ENCODE results near the gene ELOB. TPM values are rescaled to one million over a fixed set of nuclear protein-coding genes. Genes with fewer than 3 reads are reported as not detected.

The ELOB gene
- total and polyA plus RNA-seq, 2 donors (not counting 1 experiment from before 2014, with no cell fraction given) = 124 to 436 TPM

DNA sequence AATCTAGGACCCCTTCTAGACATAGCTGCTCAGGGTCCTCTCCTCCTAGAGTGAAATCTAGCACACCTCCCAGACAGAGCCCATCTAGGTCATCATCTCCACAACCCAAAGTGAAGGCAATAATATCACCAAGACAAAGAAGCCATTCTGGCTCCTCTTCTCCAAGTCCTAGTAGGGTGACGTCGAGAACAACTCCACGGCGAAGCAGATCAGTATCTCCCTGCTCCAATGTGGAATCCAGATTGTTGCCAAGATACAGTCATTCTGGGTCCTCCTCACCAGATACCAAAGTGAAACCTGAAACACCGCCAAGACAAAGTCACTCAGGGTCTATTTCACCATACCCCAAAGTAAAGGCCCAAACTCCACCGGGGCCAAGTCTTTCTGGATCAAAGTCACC lies 13.9 kb downstream of the ELOB start:
- H3K36me3 ChIP-seq (ENCODE audit: control insufficient read depth, insufficient read depth, low read length) = peaks cover 67% of the 10 kb centered on the region
- H3K4me1 ChIP-seq (ENCODE audit: control insufficient read depth, extremely low read depth, insufficient read depth, low read length) = peaks cover 4% of the 10 kb centered on the region
- no peak for DNase-seq (ENCODE audit: low read depth in 2 of 2)
- no peaks in the 10 kb centered on the region for H3K9me3 ChIP-seq (ENCODE audit: control insufficient read depth, insufficient read depth, low read depth, low read length)
- no peak overlapping the region for H3K4me3 ChIP-seq (replicated peaks in 1 of 4; ENCODE audit: control extremely low read depth in 1 of 4, insufficient read depth in 1 of 4, low read depth in 3 of 4, low read length in 4 of 4)
- no peak overlapping the region for H3K27ac ChIP-seq (ENCODE audit: insufficient read depth, low read length)
- no peak overlapping the region for H3K9ac ChIP-seq (ENCODE audit: insufficient read depth, low read length)
- H4K20me1 ChIP-seq (ENCODE audit: control insufficient read depth, extremely low read depth, insufficient read depth, low read length) = peaks cover 4% of the 10 kb centered on the region
- H2AFZ ChIP-seq (ENCODE audit: low read length) = no peak overlapping the region
- TF ChIP-seq, protein P1, sequence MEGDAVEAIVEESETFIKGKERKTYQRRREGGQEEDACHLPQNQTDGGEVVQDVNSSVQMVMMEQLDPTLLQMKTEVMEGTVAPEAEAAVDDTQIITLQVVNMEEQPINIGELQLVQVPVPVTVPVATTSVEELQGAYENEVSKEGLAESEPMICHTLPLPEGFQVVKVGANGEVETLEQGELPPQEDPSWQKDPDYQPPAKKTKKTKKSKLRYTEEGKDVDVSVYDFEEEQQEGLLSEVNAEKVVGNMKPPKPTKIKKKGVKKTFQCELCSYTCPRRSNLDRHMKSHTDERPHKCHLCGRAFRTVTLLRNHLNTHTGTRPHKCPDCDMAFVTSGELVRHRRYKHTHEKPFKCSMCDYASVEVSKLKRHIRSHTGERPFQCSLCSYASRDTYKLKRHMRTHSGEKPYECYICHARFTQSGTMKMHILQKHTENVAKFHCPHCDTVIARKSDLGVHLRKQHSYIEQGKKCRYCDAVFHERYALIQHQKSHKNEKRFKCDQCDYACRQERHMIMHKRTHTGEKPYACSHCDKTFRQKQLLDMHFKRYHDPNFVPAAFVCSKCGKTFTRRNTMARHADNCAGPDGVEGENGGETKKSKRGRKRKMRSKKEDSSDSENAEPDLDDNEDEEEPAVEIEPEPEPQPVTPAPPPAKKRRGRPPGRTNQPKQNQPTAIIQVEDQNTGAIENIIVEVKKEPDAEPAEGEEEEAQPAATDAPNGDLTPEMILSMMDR (conservative IDR thresholded peaks at IDR 0.05 in 1 of 2, IDR thresholded peaks at IDR 0.05 in 1 of 2; ENCODE audit: low read depth in 1 of 2, low read length in 2 of 2) = no peak
- TF ChIP-seq EZH2 (IDR thresholded peaks at IDR 0.05; ENCODE audit: low read length, missing control alignments) = no peak
- no peaks in the 10 kb centered on the region for H3K27me3 ChIP-seq (ENCODE audit: control insufficient read depth, insufficient read depth, low read length)
- peaks cover 90% of the 10 kb centered on the region for H3K79me2 ChIP-seq (ENCODE audit: control insufficient read depth, insufficient read depth, low read length)
- no peak overlapping the region for H3K4me2 ChIP-seq (ENCODE audit: extremely low read depth, insufficient read depth, low read length)

DNA sequence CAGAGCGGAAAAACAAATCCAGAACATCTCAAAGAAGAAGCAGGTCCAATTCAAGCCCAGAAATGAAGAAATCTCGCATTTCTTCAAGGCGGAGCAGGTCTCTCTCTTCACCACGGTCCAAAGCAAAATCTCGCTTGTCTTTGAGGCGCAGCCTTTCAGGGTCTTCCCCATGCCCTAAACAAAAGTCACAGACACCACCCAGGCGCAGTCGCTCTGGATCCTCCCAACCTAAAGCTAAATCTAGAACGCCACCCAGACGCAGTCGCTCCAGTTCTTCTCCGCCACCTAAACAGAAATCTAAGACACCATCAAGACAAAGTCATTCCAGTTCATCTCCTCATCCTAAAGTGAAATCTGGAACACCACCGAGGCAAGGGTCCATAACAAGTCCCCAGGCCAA lies 14.4 kb downstream of the ELOB start:
- peaks cover 4% of the 10 kb centered on the region for H4K20me1 ChIP-seq (ENCODE audit: control insufficient read depth, extremely low read depth, insufficient read depth, low read length)
- TF ChIP-seq, protein P1 (conservative IDR thresholded peaks at IDR 0.05 in 1 of 2, IDR thresholded peaks at IDR 0.05 in 1 of 2; ENCODE audit: low read depth in 1 of 2, low read length in 2 of 2) = no peak
- TF ChIP-seq EZH2 (IDR thresholded peaks at IDR 0.05; ENCODE audit: low read length, missing control alignments) = no peak
- no peak overlapping the region for H3K9ac ChIP-seq (ENCODE audit: insufficient read depth, low read length)
- no peak overlapping the region for H3K4me3 ChIP-seq (replicated peaks in 1 of 4; ENCODE audit: control extremely low read depth in 1 of 4, insufficient read depth in 1 of 4, low read depth in 3 of 4, low read length in 4 of 4)
- no peaks in the 10 kb centered on the region for H3K9me3 ChIP-seq (ENCODE audit: control insufficient read depth, insufficient read depth, low read depth, low read length)
- no peaks in the 10 kb centered on the region for H3K27me3 ChIP-seq (ENCODE audit: control insufficient read depth, insufficient read depth, low read length)
- H3K27ac ChIP-seq (ENCODE audit: insufficient read depth, low read length) = no peak overlapping the region
- H3K4me2 ChIP-seq (ENCODE audit: extremely low read depth, insufficient read depth, low read length) = no peak overlapping the region
- peaks cover 68% of the 10 kb centered on the region for H3K36me3 ChIP-seq (ENCODE audit: control insufficient read depth, insufficient read depth, low read length)
- H3K4me1 ChIP-seq (ENCODE audit: control insufficient read depth, extremely low read depth, insufficient read depth, low read length) = peaks cover 2% of the 10 kb centered on the region
- peaks cover 90% of the 10 kb centered on the region for H3K79me2 ChIP-seq (ENCODE audit: control insufficient read depth, insufficient read depth, low read length)
- H2AFZ ChIP-seq (ENCODE audit: low read length) = no peak overlapping the region
- no peak for DNase-seq (ENCODE audit: low read depth in 2 of 2)

DNA sequence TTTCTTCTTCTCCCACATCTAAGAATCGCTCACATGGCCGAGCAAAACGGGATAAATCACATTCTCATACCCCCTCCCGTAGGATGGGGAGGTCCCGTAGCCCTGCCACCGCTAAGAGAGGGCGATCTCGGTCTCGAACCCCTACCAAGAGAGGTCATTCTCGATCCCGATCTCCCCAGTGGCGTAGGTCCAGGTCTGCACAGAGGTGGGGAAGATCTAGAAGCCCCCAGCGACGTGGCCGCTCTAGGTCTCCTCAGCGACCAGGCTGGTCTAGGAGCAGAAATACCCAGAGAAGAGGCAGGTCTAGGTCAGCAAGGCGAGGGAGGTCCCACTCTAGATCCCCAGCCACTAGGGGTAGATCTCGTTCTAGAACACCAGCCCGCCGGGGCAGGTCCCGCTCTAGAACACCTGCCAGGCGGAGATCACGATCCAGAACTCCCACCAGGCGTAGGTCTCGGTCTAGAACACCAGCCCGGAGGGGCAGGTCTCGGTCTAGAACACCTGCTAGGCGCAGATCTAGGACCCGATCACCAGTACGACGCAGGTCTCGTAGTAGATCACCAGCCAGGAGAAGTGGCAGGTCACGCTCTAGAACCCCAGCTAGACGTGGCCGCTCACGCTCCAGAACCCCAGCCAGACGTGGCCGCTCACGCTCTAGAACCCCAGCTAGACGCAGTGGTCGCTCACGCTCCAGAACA lies 15.0 kb downstream of the ELOB start:
- H3K4me3 ChIP-seq (replicated peaks in 1 of 4; ENCODE audit: control extremely low read depth in 1 of 4, insufficient read depth in 1 of 4, low read depth in 3 of 4, low read length in 4 of 4) = no peak overlapping the region
- no peak overlapping the region for H3K9ac ChIP-seq (ENCODE audit: insufficient read depth, low read length)
- TF ChIP-seq EZH2 (IDR thresholded peaks at IDR 0.05; ENCODE audit: low read length, missing control alignments) = no peak
- TF ChIP-seq, protein P1 (conservative IDR thresholded peaks at IDR 0.05 in 1 of 2, IDR thresholded peaks at IDR 0.05 in 1 of 2; ENCODE audit: low read depth in 1 of 2, low read length in 2 of 2) = no peak
- peaks cover 66% of the 10 kb centered on the region for H3K36me3 ChIP-seq (ENCODE audit: control insufficient read depth, insufficient read depth, low read length)
- no peaks in the 10 kb centered on the region for H3K27me3 ChIP-seq (ENCODE audit: control insufficient read depth, insufficient read depth, low read length)
- H3K9me3 ChIP-seq (ENCODE audit: control insufficient read depth, insufficient read depth, low read depth, low read length) = no peaks in the 10 kb centered on the region
- no peak for DNase-seq (ENCODE audit: low read depth in 2 of 2)
- peaks cover 90% of the 10 kb centered on the region for H3K79me2 ChIP-seq (ENCODE audit: control insufficient read depth, insufficient read depth, low read length)
- H3K27ac ChIP-seq (ENCODE audit: insufficient read depth, low read length) = no peak overlapping the region
- H3K4me2 ChIP-seq (ENCODE audit: extremely low read depth, insufficient read depth, low read length) = no peak overlapping the region
- peaks cover 2% of the 10 kb centered on the region for H4K20me1 ChIP-seq (ENCODE audit: control insufficient read depth, extremely low read depth, insufficient read depth, low read length)
- peaks cover 2% of the 10 kb centered on the region for H3K4me1 ChIP-seq (ENCODE audit: control insufficient read depth, extremely low read depth, insufficient read depth, low read length)
- H2AFZ ChIP-seq (ENCODE audit: low read length) = no peak overlapping the region

All from fibroblast of lung (primary cell).